Measurements from ENCODE around the gene TIMM17B. TPM values are rescaled to one million over a fixed set of nuclear protein-coding genes. Genes with fewer than 3 reads are reported as not detected.
A peak's percentile ranks its signal among the peaks of the same experiment; 100 is the strongest.

The TIMM17B gene
- total RNA-seq, 1 experiment from 2014 or later = 41.2 TPM

GRCh38 chrX:48918643-48919340 is 21.2 kb upstream of the TIMM17B start, which contains the start of gene PIM2:
Gene PIM2, minus strand, starts transcription at chrX:48919024. Its CDS starts 190 bp downstream, at chrX:48918834.
- peak; percentile 80 for DNase-seq (ENCODE audit: low read depth)

GRCh38 chrX:48918301-48918642 is 20.7 kb upstream of the TIMM17B start:
- no peak for DNase-seq (ENCODE audit: low read depth)

GRCh38 chrX:48917139-48918001 is 19.8 kb upstream of the TIMM17B start:
- DNase-seq (ENCODE audit: low read depth) = peak; percentile 88

- no peak for DNase-seq (ENCODE audit: low read depth)
Measured at GRCh38 chrX:48914593-48915493, 17.3 kb upstream of the TIMM17B start.

DNA sequence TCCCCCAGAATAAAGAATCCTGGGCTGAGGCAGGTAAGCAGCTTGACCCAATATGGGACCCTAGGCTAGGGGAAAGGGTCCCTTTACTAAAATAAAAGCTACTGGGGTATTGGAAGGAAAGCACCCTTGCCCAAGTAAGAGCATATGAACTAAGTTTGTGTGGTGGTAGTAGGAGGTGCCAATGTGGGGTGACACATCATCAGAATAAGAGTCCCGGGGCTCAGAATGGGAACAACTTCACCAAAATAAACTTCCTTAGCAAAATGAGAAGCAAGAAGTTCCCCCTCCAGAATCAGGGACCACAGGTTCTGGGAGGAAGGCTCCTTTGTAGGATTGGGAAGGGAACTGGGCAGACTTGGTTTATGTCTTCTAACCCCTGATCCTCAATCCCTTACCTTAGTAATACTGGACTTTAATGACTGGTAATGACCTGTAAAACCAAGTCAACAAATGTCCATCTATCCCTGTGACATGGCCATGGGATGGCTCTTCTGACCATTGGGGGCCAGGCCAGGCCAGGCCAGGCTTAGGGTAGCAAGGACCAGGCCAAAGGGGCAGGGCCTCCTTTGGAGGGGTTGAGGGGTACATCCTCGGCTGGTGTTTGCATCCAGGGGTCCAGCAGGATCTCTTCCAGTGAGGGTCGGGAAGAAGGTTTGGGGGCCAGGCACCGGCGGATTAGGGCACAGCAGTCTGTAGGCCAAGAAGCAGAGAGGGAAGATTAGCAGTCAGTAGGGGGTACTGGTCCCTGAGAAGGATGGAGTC is 16.2 kb upstream of the TIMM17B start:
- DNase-seq (ENCODE audit: low read depth) = no peak

- peak; percentile 63 for DNase-seq (ENCODE audit: low read depth)
Measured at GRCh38 chrX:48911412-48912182, 14.0 kb upstream of the TIMM17B start, which contains the start of gene SLC35A2. Gene SLC35A2, minus strand, starts transcription at chrX:48911646. Its CDS starts 10 bp downstream, at chrX:48911636.

DNA sequence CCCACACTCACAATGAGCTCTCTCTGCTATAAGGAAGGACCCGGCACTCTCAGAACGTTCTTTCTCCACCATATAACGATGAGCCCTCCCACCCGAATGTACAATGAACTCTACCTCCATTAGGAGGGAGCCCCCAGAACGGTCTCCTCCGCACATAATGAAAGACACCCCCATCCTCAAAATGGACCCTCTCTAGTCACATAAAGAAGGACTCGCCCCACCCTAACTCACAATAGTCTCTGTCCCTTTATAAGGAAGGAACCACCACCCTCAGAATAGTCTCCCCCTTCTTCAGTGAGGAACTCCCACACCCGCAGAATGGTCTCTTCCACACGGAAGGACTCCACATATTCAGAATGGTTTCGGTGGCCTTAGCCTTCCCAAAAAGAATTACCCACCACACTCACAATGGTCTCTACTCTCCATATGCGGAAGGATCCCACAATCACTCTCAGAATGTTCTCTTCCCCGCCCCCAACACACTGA is 13.4 kb upstream of the TIMM17B start:
- DNase-seq (ENCODE audit: low read depth) = peak; percentile 36

DNA sequence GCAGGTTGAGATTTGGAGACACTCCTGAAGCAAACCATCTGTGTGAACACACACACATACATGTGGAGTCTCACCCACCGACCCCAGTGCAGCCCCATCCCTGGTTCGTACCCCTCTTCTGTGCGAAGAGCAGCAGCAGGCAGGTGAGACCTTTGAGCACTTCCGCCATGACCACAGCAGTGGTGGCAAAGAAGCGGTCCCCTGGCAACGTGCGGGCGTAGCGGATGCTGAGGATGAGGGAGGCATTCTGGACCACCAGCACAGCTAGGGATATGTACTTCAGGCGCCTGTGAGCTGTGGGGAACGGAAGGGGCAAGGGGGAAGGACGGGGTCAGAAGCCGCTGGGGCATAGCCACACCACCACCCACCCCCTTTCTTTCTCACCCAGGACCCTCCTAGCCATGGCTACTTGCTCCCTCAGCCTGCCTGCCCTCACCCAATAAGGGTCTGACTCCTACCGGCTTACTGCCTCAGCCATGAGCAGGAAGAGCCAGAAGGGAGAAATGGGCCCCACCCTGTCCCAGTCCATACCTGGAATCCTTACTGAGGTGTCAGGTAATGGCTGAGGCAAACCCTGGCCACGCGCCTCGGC is 12.2 kb upstream of the TIMM17B start:
- no peak for DNase-seq (ENCODE audit: low read depth)

DNA sequence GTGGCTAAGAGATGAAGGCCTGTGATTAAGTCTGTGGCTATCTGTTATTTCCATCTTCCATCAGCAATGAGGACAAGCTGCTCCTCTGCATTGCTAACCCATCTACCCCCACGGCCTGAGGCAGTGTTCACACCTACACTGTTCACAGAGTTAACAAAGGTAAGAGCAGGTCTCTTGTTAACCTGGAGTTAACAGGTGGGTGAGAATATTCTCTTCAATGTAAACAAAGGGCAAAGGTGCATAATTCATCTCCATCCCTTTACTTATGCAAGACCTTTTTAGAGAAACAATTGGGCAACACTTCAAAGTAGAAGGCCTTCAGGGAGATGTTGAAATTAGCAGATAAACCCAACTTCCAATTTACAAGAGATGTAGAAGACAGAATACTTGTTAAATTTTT is 11.0 kb upstream of the TIMM17B start:
- no peak for DNase-seq (ENCODE audit: low read depth)

- DNase-seq (ENCODE audit: low read depth) = no peak
Measured at GRCh38 chrX:48905090-48905790, 7.7 kb upstream of the TIMM17B start.

GRCh38 chrX:48904626-48905025 is 7.1 kb upstream of the TIMM17B start:
- DNase-seq (ENCODE audit: low read depth) = no peak

GRCh38 chrX:48904180-48904579 is 6.6 kb upstream of the TIMM17B start:
- no peak for DNase-seq (ENCODE audit: low read depth)

DNA sequence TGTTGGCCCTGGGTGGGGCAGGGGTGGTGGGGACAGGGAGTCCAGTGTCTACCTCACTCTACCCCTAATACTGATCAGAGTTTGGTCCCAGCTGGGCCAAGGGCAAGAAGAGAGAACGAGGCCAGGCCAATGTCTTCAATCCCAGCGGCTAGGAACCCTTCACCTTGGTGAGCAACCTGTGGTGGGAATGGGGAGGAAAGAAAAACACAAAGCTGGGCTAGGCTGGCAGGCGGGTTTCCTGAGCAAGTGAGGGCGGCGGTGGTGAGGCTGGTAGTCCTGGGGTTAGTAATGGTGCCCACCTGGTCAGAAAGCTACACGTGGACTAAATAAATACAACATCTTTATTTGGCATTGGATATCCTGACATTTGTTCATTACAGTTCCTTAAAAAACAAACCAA is 5.7 kb upstream of the TIMM17B start:
- no peak for DNase-seq (ENCODE audit: low read depth)

GRCh38 chrX:48902776-48903175 is 5.2 kb upstream of the TIMM17B start:
- DNase-seq (ENCODE audit: low read depth) = no peak

GRCh38 chrX:48902135-48902534 is 4.6 kb upstream of the TIMM17B start:
- DNase-seq (ENCODE audit: low read depth) = no peak

- DNase-seq (ENCODE audit: low read depth) = no peak
Measured at GRCh38 chrX:48901069-48901468, 3.5 kb upstream of the TIMM17B start.

- no peak for DNase-seq (ENCODE audit: low read depth)
Measured at GRCh38 chrX:48899078-48899410, 1.5 kb upstream of the TIMM17B start.

DNA sequence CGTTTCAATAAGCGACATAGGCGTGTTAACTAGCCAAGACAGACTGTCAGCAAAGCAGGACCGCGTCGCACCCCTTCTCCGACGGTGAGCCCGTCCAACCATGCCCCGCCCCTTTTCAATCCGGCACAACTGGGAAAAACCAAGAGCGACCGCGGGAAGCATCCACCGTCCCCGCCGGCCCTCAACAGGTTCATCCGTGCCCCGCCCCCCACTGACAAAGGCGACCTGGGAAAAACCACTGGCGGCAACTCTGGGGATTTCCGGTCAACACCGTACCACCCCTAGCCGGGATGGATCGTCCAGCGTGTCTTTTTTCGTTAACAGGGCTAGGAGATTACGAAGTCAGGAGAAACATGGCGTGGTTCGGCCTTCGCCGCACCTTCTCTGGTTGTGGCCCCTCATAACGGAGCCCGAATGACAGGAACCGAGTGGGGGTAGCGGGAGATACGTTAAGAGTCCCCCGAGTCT is 377 bp downstream of the TIMM17B start:
- peak; percentile 70 for DNase-seq (ENCODE audit: low read depth)

GRCh38 chrX:48896611-48897011 is 957 bp downstream of the TIMM17B start:
- DNase-seq (ENCODE audit: low read depth) = peak; percentile 17

Data from LHCN-M2 (cell line).